SK-N-MC (cell line): Measurements from ENCODE around the gene ANTXR1.

Experiments used
- DNase-seq: peaks from one replicate; pipeline ENCODE4 v3.0.0-alpha.2; 2011; ENCODE audit warnings: low read depth, low spot score
- H3K27ac ChIP-seq: fragments of 200-600 bp; sonication (generic); 2 replicates; pipeline ENCODE4 v1.5.1; 2016; ENCODE audit warnings: mixed run types
- H3K36me3 ChIP-seq: fragments of 200-600 bp; sonication (generic); 2 replicates; pipeline ENCODE4 v1.6.1; 2017; ENCODE audit warnings: antibody characterized with exemption, low read length, mixed read lengths; ENCODE audit not compliant: insufficient read depth
- H3K4me3 ChIP-seq: fragments of 200-600 bp; sonication (generic); 2 replicates; pipeline ENCODE4 v1.5.1; 2016
- H3K9ac ChIP-seq: fragments of 200-600 bp; sonication (generic); 2 replicates; pipeline ENCODE4 v1.8.0; 2017; ENCODE audit warnings: mixed run types, mixed read lengths; ENCODE audit not compliant: insufficient read length
- H3K9me3 ChIP-seq: fragments of 200-600 bp; sonication (generic); 2 replicates; pipeline ENCODE4 v1.6.1; 2017; ENCODE audit warnings: low read depth, mild to moderate bottlenecking, antibody characterized with exemption, low read length, moderate library complexity, mixed read lengths
- EZH2 ChIP-seq: fragments of 200-600 bp; sonication (generic); IDR thresholded peaks from one replicate; pipeline ENCODE4 v1.6.1; 2017; ENCODE audit warnings: antibody characterized with exemption
- FOXP2 ChIP-seq: optimal IDR thresholded peaks from 2 replicates; pipeline ENCODE3; 2011; ENCODE audit warnings: mild to moderate bottlenecking, moderate library complexity; ENCODE audit not compliant: insufficient read depth; ENCODE audit errors: extremely low read length, control extremely low read depth
- POLR2AphosphoS5 ChIP-seq: IDR thresholded peaks from 2 replicates; pipeline ENCODE4 v1.6.1; 2012; ENCODE audit warnings: mild to moderate bottlenecking, low read depth, low read length, borderline replicate concordance

The ANTXR1 gene

GRCh38 chr2:68975844-68976243 lies 37.1 kb upstream of the ANTXR1 start:
- DNase-seq = no peak
- no peak overlapping the region for H3K4me3 ChIP-seq
- H3K9me3 ChIP-seq = no peaks in the 10 kb centered on the region
- H3K36me3 ChIP-seq = no peaks in the 10 kb centered on the region
- no peak overlapping the region for H3K9ac ChIP-seq
- H3K27ac ChIP-seq = no peak overlapping the region
- TF ChIP-seq POLR2AphosphoS5 (no peak), EZH2 (no peak), FOXP2 (no peak)

- no peak for DNase-seq
- Histone ChIP-seq H3K27ac (no peak overlapping the region), H3K9ac (no peak overlapping the region), H3K36me3 (no peaks in the 10 kb centered on the region), H3K4me3 (no peak overlapping the region), H3K9me3 (no peaks in the 10 kb centered on the region)
- no peak for TF ChIP-seq EZH2
Observed at GRCh38 chr2:68977453-68977852, 35.5 kb upstream of the ANTXR1 start.

DNA sequence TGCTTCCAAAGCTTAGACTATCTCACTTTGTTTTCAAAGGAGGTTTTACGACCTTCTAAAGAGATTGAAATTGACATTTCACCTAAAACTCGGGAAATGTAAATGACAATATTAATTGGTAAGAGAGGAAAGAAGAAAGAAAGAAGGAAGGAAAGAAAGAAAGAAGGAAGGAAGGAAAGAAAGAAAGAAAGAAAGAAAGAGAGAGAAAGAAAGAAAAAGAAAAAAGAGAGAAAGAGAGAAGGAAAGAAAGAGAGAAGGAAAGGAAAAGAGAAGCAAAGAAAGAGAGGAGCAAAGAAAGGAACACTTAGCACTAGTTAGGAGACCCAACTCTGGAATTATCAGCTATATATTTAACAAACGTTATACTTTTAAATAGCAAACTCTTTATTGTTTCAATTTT lies 34.9 kb upstream of the ANTXR1 start:
- Histone ChIP-seq H3K9ac (no peak overlapping the region), H3K36me3 (no peaks in the 10 kb centered on the region)
- no peak for TF ChIP-seq FOXP2
- TF ChIP-seq EZH2 = no peak
- no peak for TF ChIP-seq POLR2AphosphoS5

DNA sequence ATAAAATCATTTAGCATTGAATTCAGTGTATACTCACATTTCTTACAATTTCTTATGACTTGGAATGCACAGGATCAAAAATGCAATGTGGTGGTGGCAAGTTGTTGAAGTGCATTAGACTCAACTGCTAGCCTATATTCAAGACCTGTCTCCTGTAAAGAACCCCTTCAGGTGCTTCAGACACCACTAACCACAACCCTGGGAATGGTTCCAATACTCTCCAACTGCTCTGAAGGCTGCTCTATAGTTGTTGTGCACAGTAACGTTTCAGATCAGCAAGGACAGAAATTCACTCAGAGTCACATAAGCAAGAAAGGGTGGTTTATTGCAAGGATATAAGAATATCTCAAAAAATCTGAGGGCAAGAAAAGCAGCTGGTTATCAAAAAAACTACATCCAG lies 32.0 kb upstream of the ANTXR1 start:
- no peak for DNase-seq
- H3K36me3 ChIP-seq = no peaks in the 10 kb centered on the region
- H3K4me3 ChIP-seq = no peak overlapping the region
- no peaks in the 10 kb centered on the region for H3K9me3 ChIP-seq
- no peak overlapping the region for H3K9ac ChIP-seq
- TF ChIP-seq EZH2 = no peak
- no peak for TF ChIP-seq POLR2AphosphoS5
- no peak for TF ChIP-seq FOXP2
- H3K27ac ChIP-seq = no peak overlapping the region

More for the DNA sequence above, 34.9 kb upstream of the ANTXR1 start:
- Histone ChIP-seq H3K4me3 (no peak overlapping the region), H3K9me3 (no peaks in the 10 kb centered on the region), H3K27ac (no peak overlapping the region)
- DNase-seq = no peak

DNA sequence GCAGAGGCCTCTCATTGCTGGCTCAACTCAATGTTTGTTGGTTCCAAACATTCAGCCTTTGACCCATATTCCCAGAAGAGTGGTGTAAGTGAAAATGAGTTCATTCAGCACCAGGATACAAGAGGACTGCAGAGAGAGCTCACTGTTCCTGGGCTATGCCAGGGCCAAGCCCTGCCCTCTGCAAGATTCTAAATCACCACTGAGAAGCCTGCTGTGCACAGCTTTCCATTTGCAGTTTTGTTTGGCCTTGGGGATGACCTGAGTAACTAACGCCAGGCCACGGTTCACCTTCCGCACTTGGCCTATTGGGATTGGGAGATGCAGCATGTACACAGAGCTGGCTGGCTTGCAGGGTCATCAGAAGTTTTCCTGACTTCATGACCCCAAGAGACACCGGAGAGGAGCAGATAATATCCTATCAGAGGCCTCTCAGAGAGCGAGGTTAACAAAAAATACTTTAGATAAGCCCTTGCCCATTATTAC lies 25.9 kb upstream of the ANTXR1 start:
- Histone ChIP-seq H3K9me3 (no peaks in the 10 kb centered on the region), H3K27ac (no peak overlapping the region), H3K9ac (no peak overlapping the region), H3K4me3 (no peak overlapping the region), H3K36me3 (no peaks in the 10 kb centered on the region)
- no peak for DNase-seq
- no peak for TF ChIP-seq POLR2AphosphoS5
- TF ChIP-seq EZH2 = no peak

DNA sequence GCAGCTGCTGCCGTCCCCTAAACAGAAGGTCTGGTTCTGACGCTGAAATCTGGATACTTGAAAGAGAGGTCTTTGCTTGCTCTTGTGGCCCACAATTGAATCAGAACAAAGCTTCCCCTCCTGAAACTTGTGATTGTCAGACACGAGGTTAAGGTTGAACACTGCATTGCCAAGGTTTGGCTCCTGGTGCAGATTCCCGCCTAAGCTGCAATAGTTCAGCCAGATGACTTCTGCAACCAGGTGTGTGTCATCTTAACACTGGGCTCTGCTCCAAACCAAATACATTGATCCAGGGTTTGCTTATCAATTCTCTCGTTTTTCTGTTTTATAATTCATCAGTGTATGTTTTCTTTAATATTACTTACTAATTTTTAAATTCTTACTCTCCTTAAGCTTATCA lies 23.9 kb upstream of the ANTXR1 start:
- H3K4me3 ChIP-seq = no peak overlapping the region
- DNase-seq = no peak
- TF ChIP-seq EZH2 (no peak), POLR2AphosphoS5 (no peak), FOXP2 (no peak)
- H3K27ac ChIP-seq = no peak overlapping the region
- no peak overlapping the region for H3K9ac ChIP-seq
- H3K36me3 ChIP-seq = no peaks in the 10 kb centered on the region
- no peaks in the 10 kb centered on the region for H3K9me3 ChIP-seq

- no peak overlapping the region for H3K9ac ChIP-seq
- no peak for DNase-seq
Observed at GRCh38 chr2:68992341-68992740, 20.6 kb upstream of the ANTXR1 start.

DNA sequence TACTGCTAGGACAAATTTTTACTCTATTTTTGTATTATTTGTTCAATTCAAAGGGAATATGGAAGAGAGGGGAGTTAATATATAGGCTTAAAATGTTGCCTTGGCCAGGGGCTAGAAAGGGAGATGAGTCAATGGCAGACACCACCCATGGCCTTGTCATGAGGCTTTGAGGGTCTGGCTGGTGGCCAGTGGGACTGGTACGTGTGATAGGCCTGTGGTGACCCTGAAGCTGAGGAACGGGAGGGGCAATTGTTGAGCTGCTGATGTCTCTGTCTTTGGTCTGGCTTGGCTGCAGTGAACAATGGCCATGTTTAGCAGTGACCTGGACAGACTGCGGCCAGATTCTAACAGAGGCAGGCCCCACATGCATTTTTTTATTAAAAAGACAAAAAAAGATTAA lies 20.0 kb upstream of the ANTXR1 start:
- Histone ChIP-seq H3K9ac (no peak overlapping the region), H3K36me3 (no peaks in the 10 kb centered on the region), H3K4me3 (no peak overlapping the region), H3K27ac (no peak overlapping the region), H3K9me3 (no peaks in the 10 kb centered on the region)
- TF ChIP-seq FOXP2 (no peak), POLR2AphosphoS5 (no peak), EZH2 (no peak)
- no peak for DNase-seq

More at GRCh38 chr2:68992341-68992740, 20.6 kb upstream of the ANTXR1 start:
- Histone ChIP-seq H3K27ac (no peak overlapping the region), H3K4me3 (no peak overlapping the region), H3K9me3 (no peaks in the 10 kb centered on the region), H3K36me3 (no peaks in the 10 kb centered on the region)
- TF ChIP-seq EZH2 (no peak), FOXP2 (no peak), POLR2AphosphoS5 (no peak)

GRCh38 chr2:68993660-68994059 lies 19.3 kb upstream of the ANTXR1 start:
- H3K9me3 ChIP-seq = no peaks in the 10 kb centered on the region
- no peak for DNase-seq
- TF ChIP-seq FOXP2 (no peak), POLR2AphosphoS5 (no peak)
- no peak overlapping the region for H3K4me3 ChIP-seq
- no peak overlapping the region for H3K9ac ChIP-seq
- no peaks in the 10 kb centered on the region for H3K36me3 ChIP-seq
- no peak overlapping the region for H3K27ac ChIP-seq

DNA sequence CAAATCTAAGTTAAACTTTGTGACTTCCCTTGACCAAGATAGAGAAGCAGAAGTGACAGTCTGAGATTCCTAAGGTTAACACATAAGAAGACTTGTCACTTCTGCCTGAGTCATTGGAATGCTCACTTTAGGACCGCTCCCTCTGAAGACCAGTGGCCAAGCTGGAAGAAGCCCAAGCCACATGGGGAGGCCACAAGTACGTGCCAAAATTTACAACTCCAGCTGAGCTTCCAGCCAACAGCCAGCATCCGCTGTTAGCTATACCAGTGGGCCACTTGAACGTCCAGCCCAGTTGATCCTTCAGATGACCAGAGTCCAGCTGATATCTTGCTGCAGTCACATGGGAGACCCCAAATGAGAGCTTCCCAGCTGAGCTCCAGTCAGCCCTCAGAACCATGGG lies 18.1 kb upstream of the ANTXR1 start:
- Histone ChIP-seq H3K9me3 (no peaks in the 10 kb centered on the region), H3K4me3 (no peak overlapping the region), H3K9ac (no peak overlapping the region), H3K36me3 (no peaks in the 10 kb centered on the region), H3K27ac (no peak overlapping the region)
- no peak for DNase-seq
- no peak for TF ChIP-seq FOXP2
- TF ChIP-seq POLR2AphosphoS5 = no peak
- TF ChIP-seq EZH2 = no peak
